ENCODE data around the gene USP34. TPM values are rescaled to one million over a fixed set of nuclear protein-coding genes. Genes with fewer than 3 reads are reported as not detected.

Gene USP34
- total and polyA plus RNA-seq, 2 of the 4 experiments (the other 2 are of a cell fraction): 34.7 to 128 TPM

GRCh38 chr2:61214171-61214570 lies 256.7 kb downstream of the USP34 start:
- H2AK5ac ChIP-seq (ENCODE audit: low read depth, low read length): no peak overlapping the region
- peaks cover 6% of the 10 kb centered on the region for H3K9me1 ChIP-seq (ENCODE audit: insufficient read depth, low read length)
- no peaks in the 10 kb centered on the region for H3K27me3 ChIP-seq (ENCODE audit: control insufficient read depth, insufficient read depth, low read length)
- ATAC-seq (ENCODE audit: low read depth) (no peak), DNase-seq (no peak)
- H4K20me1 ChIP-seq (ENCODE audit: insufficient read depth, low read length): no peaks in the 10 kb centered on the region
- no peak overlapping the region for H2BK15ac ChIP-seq (ENCODE audit: low read depth, low read length)
- no peaks in the 10 kb centered on the region for H3K9me3 ChIP-seq (ENCODE audit: control insufficient read depth, insufficient read depth, low read length)
- H3K9ac ChIP-seq (ENCODE audit: low read depth, low read length): no peak overlapping the region
- no peak overlapping the region for H3K18ac ChIP-seq (ENCODE audit: low read depth, low read length)
- H2BK20ac ChIP-seq (ENCODE audit: low read depth, low read length): no peak overlapping the region
- ChIA-PET CTCF (interaction anchor here (0.8 to 1.4 kb wide), 2 partner anchors 9 to 682 kb away, joined by 3 to 4 read pairs; no protein-coding TSS in a partner anchor), POLR2A (ENCODE audit: unreplicated experiment) (no interaction called here)
- no peak overlapping the region for H2BK5ac ChIP-seq (ENCODE audit: low read depth, low read length, poor library complexity, severe bottlenecking)
- peak overlapping the region; percentile 45 for H2AK9ac ChIP-seq (replicated peaks; ENCODE audit: low read depth, low read length, poor library complexity)
- no peak overlapping the region for H4K91ac ChIP-seq (ENCODE audit: insufficient read depth, low read depth, low read length)
- no peak overlapping the region for H3K56ac ChIP-seq (ENCODE audit: extremely low read depth, insufficient read depth, low read length)
- no peak overlapping the region for H4K8ac ChIP-seq (ENCODE audit: low read depth in 2 of 2, low read length in 2 of 2)
- no peak overlapping the region for H3K14ac ChIP-seq (replicated peaks; ENCODE audit: low read depth, low read length)
- no peak overlapping the region for H3K4me3 ChIP-seq (ENCODE audit: insufficient read depth, low read depth, low read length)
- whole genome bisulfite sequencing, 2 experiments (ENCODE audit: extremely low coverage in 2 of 2, insufficient read length in 1 of 2): 90% methylated on average over 2 of the region's 4 CpGs; no CpG with 5 or more reads in 1 of the 2 experiments
- H3K23ac ChIP-seq (ENCODE audit: low read depth, low read length): no peak overlapping the region
- H4K5ac ChIP-seq (ENCODE audit: low read depth, low read length): no peak overlapping the region
- no peak overlapping the region for H3K27ac ChIP-seq (ENCODE audit: insufficient read depth, low read length)
- peaks cover 5 to 17% of the 10 kb centered on the region in 2 experiments for H3K79me1 ChIP-seq (ENCODE audit: low read depth in 1 of 2, low read length in 2 of 2)
- intact Hi-C loops (cut with micrococcal nuclease): no loop called here
- TF ChIP-seq CEBPB (IDR thresholded peaks at IDR 0.05; ENCODE audit: low read depth, low read length) (no peak), CTCF (conservative IDR thresholded peaks at IDR 0.05; ENCODE audit: low read depth, low read length) (no peak), RFX5 (IDR thresholded peaks at IDR 0.05; ENCODE audit: low read depth, low read length) (no peak), BHLHE40 (IDR thresholded peaks at IDR 0.05; ENCODE audit: low read depth, low read length) (no peak), CHD1 (IDR thresholded peaks at IDR 0.05; ENCODE audit: low read depth, low read length) (no peak), SMC3 (IDR thresholded peaks at IDR 0.05; ENCODE audit: low read depth, low read length) (no peak)
- TF ChIP-seq, protein P1, sequence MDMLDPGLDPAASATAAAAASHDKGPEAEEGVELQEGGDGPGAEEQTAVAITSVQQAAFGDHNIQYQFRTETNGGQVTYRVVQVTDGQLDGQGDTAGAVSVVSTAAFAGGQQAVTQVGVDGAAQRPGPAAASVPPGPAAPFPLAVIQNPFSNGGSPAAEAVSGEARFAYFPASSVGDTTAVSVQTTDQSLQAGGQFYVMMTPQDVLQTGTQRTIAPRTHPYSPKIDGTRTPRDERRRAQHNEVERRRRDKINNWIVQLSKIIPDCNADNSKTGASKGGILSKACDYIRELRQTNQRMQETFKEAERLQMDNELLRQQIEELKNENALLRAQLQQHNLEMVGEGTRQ (IDR thresholded peaks at IDR 0.05; ENCODE audit: low read depth, low read length): no peak
- dilution Hi-C loops (cut with HindIII; ENCODE audit: low sequenced_read_pairs, unreplicated experiment): no loop called here
- no peak overlapping the region for H2BK120ac ChIP-seq (ENCODE audit: low read depth, low read length)
- in situ Hi-C loops (cut with MboI; ENCODE audit: low sequenced_read_pairs): no loop called here
- no peak overlapping the region for H3K4ac ChIP-seq (ENCODE audit: low read depth, low read length)
- peaks cover 18% of the 10 kb centered on the region for H3K36me3 ChIP-seq (ENCODE audit: control insufficient read depth, insufficient read depth, low read length)
- peaks cover 6% of the 10 kb centered on the region for H3K4me1 ChIP-seq (ENCODE audit: control insufficient read depth, insufficient read depth, low read length)
- TSS peak; percentile 71 for BruUV-seq (replicated peaks)
- no peak overlapping the region for H2AFZ ChIP-seq (replicated peaks; ENCODE audit: low read length, poor library complexity)
- no peak overlapping the region for H3K4me2 ChIP-seq (ENCODE audit: low read depth, low read length)

Measured in IMR-90 (cell line).